IMR-90 (cell line): ENCODE measurements around the gene RPLP1. TPM values are rescaled to one million over a fixed set of nuclear protein-coding genes. Genes with fewer than 3 reads are reported as not detected.

ENCODE experiments used
- ATAC-seq: fragments of 200-7000 bp; cut with Tn5 transposase; 2 replicates; pipeline ENCODE4 v1.9.1; 2020; ENCODE audit warnings: low read depth, mild to moderate bottlenecking, moderate library complexity
- BruUV-seq: library from RNA; stranded (reverse); fragments of 400-500 nt; replicated peaks from 2 replicates; lab custom pipeline; 2021; lab: Mats Ljungman, UMichigan
- CTCF ChIA-PET: fragments of 300-600 bp; formaldehyde crosslinking; extraction: SDS; loops from one replicate; lab custom pipeline; 2021; ENCODE audit warnings: antibody characterized with exemption; lab: Yijun Ruan, JAX
- POLR2A ChIA-PET: fragments of 300-600 bp; sonication (Branson Sonifier 250); formaldehyde crosslinking; loops from one replicate; lab custom pipeline; 2022; ENCODE audit warnings: antibody characterized with exemption; ENCODE audit not compliant: unreplicated experiment; lab: Charles Lee
- DNase-seq: peaks from one replicate; pipeline ENCODE4 v3.0.0; 2013
- H2AFZ ChIP-seq: replicated peaks from 2 replicates; pipeline ENCODE3; 2013; ENCODE audit warnings: low read length, mild to moderate bottlenecking; ENCODE audit not compliant: poor library complexity
- H2AK5ac ChIP-seq: 2 replicates; pipeline ENCODE4 v1.6.1; 2013; ENCODE audit warnings: low read depth, low read length, inconsistent platforms
- H2AK9ac ChIP-seq: replicated peaks from 2 replicates; pipeline ENCODE3; 2013; ENCODE audit warnings: mild to moderate bottlenecking, low read depth, low read length, moderate library complexity; ENCODE audit not compliant: poor library complexity
- H2BK120ac ChIP-seq: 2 replicates; pipeline ENCODE4 v1.6.1; 2013; ENCODE audit warnings: low read depth, low read length, inconsistent platforms
- H2BK15ac ChIP-seq: 3 replicates; pipeline ENCODE4 v1.6.1; 2013; ENCODE audit warnings: low read depth, low read length, inconsistent platforms
- H2BK20ac ChIP-seq: 2 replicates; pipeline ENCODE4 v1.6.1; 2013; ENCODE audit warnings: low read depth, mild to moderate bottlenecking, inconsistent platforms, low read length, moderate library complexity
- H2BK5ac ChIP-seq: 2 replicates; pipeline ENCODE4 v1.6.1; 2013; ENCODE audit warnings: mild to moderate bottlenecking, low read depth, low read length, inconsistent platforms; ENCODE audit not compliant: poor library complexity, severe bottlenecking
- H3K14ac ChIP-seq: replicated peaks from 2 replicates; pipeline ENCODE4 v1.6.1; 2013; ENCODE audit warnings: low read depth, low read length, inconsistent platforms
- H3K18ac ChIP-seq: 2 replicates; pipeline ENCODE4 v1.6.1; 2013; ENCODE audit warnings: low read depth, low read length, control low read depth
- H3K23ac ChIP-seq: 2 replicates; pipeline ENCODE4 v1.6.1; 2013; ENCODE audit warnings: low read depth, low read length, inconsistent platforms
- H3K27ac ChIP-seq: 2 replicates; pipeline ENCODE4 v1.5.1; 2013; ENCODE audit warnings: mild to moderate bottlenecking, control low read depth, low read length; ENCODE audit not compliant: insufficient read depth
- H3K27me3 ChIP-seq: 2 replicates; pipeline ENCODE4 v1.6.1; 2013; ENCODE audit warnings: low read length; ENCODE audit not compliant: control insufficient read depth, insufficient read depth
- H3K36me3 ChIP-seq: 2 replicates; pipeline ENCODE4 v1.6.1; 2013; ENCODE audit warnings: low read length, mixed read lengths; ENCODE audit not compliant: control insufficient read depth, insufficient read depth
- H3K4ac ChIP-seq: 2 replicates; pipeline ENCODE4 v1.6.1; 2013; ENCODE audit warnings: low read depth, low read length, inconsistent platforms
- H3K4me1 ChIP-seq: 2 replicates; pipeline ENCODE4 v1.6.1; 2013; ENCODE audit warnings: low read length, mixed read lengths; ENCODE audit not compliant: control insufficient read depth, insufficient read depth
- H3K4me2 ChIP-seq: 2 replicates; pipeline ENCODE4 v1.6.1; 2013; ENCODE audit warnings: low read depth, mild to moderate bottlenecking, control low read depth, low read length, moderate library complexity
- H3K4me3 ChIP-seq: 2 replicates; pipeline ENCODE4 v1.5.1; 2013; ENCODE audit warnings: low read depth, mild to moderate bottlenecking, control low read depth, low read length, moderate library complexity; ENCODE audit not compliant: insufficient read depth
- H3K56ac ChIP-seq: 2 replicates; pipeline ENCODE4 v1.6.1; 2013; ENCODE audit warnings: low read length, inconsistent platforms; ENCODE audit not compliant: insufficient read depth; ENCODE audit errors: extremely low read depth
- H3K79me1 ChIP-seq, 2 experiments: 2 replicates each; pipeline ENCODE4 v1.6.1; 2013; ENCODE audit warnings: low read length in 2 of 2, inconsistent platforms in 1 of 2, low read depth in 1 of 2
- H3K9ac ChIP-seq: 2 replicates; pipeline ENCODE4 v1.6.1; 2013; ENCODE audit warnings: low read depth, low read length, control low read depth
- H3K9me1 ChIP-seq: 2 replicates; pipeline ENCODE4 v1.6.1; 2013; ENCODE audit warnings: low read length, inconsistent platforms; ENCODE audit not compliant: insufficient read depth
- H3K9me3 ChIP-seq: 2 replicates; pipeline ENCODE4 v1.6.1; 2013; ENCODE audit warnings: low read length; ENCODE audit not compliant: control insufficient read depth, insufficient read depth
- H4K20me1 ChIP-seq: 2 replicates; pipeline ENCODE4 v1.6.1; 2013; ENCODE audit warnings: low read length, inconsistent platforms; ENCODE audit not compliant: insufficient read depth
- H4K5ac ChIP-seq: 2 replicates; pipeline ENCODE4 v1.6.1; 2013; ENCODE audit warnings: mild to moderate bottlenecking, low read depth, low read length, control low read depth
- H4K8ac ChIP-seq, 2 experiments: 2 replicates each; pipeline ENCODE4 v1.6.1; 2013; ENCODE audit warnings: low read depth in 2 of 2, low read length in 2 of 2, control low read depth in 1 of 2, inconsistent platforms in 1 of 2
- H4K91ac ChIP-seq: 2 replicates; pipeline ENCODE4 v1.6.1; 2013; ENCODE audit warnings: low read depth, low read length, inconsistent platforms; ENCODE audit not compliant: insufficient read depth
- BHLHE40 ChIP-seq: fragments of 150-350 bp; IDR thresholded peaks from 2 replicates; pipeline ENCODE4 v1.6.1; 2016; ENCODE audit warnings: mild to moderate bottlenecking, low read depth, low read length
- CEBPB ChIP-seq: IDR thresholded peaks from 2 replicates; pipeline ENCODE4 v1.6.1; 2012; ENCODE audit warnings: low read depth, low read length, improper control_type of control experiment
- CHD1 ChIP-seq: IDR thresholded peaks from 2 replicates; pipeline ENCODE4 v1.6.1; 2012; ENCODE audit warnings: low read depth, low read length, improper control_type of control experiment
- ELK1 ChIP-seq: fragments of 150-350 bp; IDR thresholded peaks from 2 replicates; pipeline ENCODE4 v1.6.1; 2016; ENCODE audit warnings: low read depth, mild to moderate bottlenecking, low read length, moderate library complexity, borderline replicate concordance
- MAFK ChIP-seq: IDR thresholded peaks from 2 replicates; pipeline ENCODE4 v1.6.1; 2012; ENCODE audit warnings: low read depth, low read length, improper control_type of control experiment
- MAZ ChIP-seq: IDR thresholded peaks from 2 replicates; pipeline ENCODE4 v1.6.1; 2012; ENCODE audit warnings: low read depth, mild to moderate bottlenecking, low read length, improper control_type of control experiment, moderate library complexity, borderline replicate concordance
- MXI1 ChIP-seq: IDR thresholded peaks from 2 replicates; pipeline ENCODE4 v1.6.1; 2012; ENCODE audit warnings: low read depth, mild to moderate bottlenecking, low read length, moderate library complexity, borderline replicate concordance
- NFE2L2 ChIP-seq: fragments of 150-350 bp; IDR thresholded peaks from 2 replicates; pipeline ENCODE4 v1.6.1; 2016; ENCODE audit warnings: low read depth, mild to moderate bottlenecking, low read length
- POLR2A ChIP-seq: IDR thresholded peaks from 2 replicates; pipeline ENCODE4 v1.6.1; 2012; ENCODE audit warnings: mild to moderate bottlenecking, low read depth, low read length
- RAD21 ChIP-seq: IDR thresholded peaks from 2 replicates; pipeline ENCODE4 v1.6.1; 2012; ENCODE audit warnings: low read length, improper control_type of control experiment
- RCOR1 ChIP-seq: IDR thresholded peaks from 2 replicates; pipeline ENCODE4 v1.6.1; 2012; ENCODE audit warnings: mild to moderate bottlenecking, low read length, improper control_type of control experiment; ENCODE audit not compliant: insufficient replicate concordance
- RFX5 ChIP-seq: IDR thresholded peaks from 2 replicates; pipeline ENCODE4 v1.8.0; 2012; ENCODE audit warnings: low read depth, mild to moderate bottlenecking, low read length, moderate library complexity
- USF2 ChIP-seq: fragments of 150-350 bp; IDR thresholded peaks from 2 replicates; pipeline ENCODE4 v1.6.1; 2017; ENCODE audit warnings: mild to moderate bottlenecking, antibody characterized with exemption, low read length, low read depth
- WGBS, 2 experiments: methylation state at CpG; one replicate each; pipeline versions ENCODE4 v1.1.5 to v1.1.7; 2013; ENCODE audit warnings: missing lambda C conversion rate in 2 of 2; ENCODE audit not compliant: insufficient read length in 1 of 2; ENCODE audit errors: extremely low coverage in 2 of 2; 5-methylcytosine and 5-hydroxymethylcytosine counted together
- dilution Hi-C: fragments of 300-500 bp; cut with HindIII; formaldehyde crosslinking; loops from one replicate; pipeline ENCODE4 v1.14.3; 2018; ENCODE audit warnings: low sequenced_read_pairs; ENCODE audit not compliant: unreplicated experiment
- in situ Hi-C: fragments of 300-500 bp; cut with MboI; formaldehyde crosslinking; loops from 3 replicates; pipeline ENCODE4 v1.14.3; 2019; ENCODE audit warnings: low sequenced_read_pairs, inconsistent platforms, mixed read lengths
- intact Hi-C: fragments of 100-400 bp; cut with micrococcal nuclease; formaldehyde crosslinking; loops from 2 replicates; pipeline ENCODE4 v1.10.0; 2022
- polyA plus RNA-seq, 3 experiments: library from polyadenylated mRNA; depleted of rRNA; stranded (reverse); fragments of >200 nt; gene quantifications; 2 replicates each; pipeline ENCODE4 v1.2.3, GENCODE V29; 2012; ENCODE audit warnings: low replicate concordance in 1 of 3
- total RNA-seq: library from RNA; depleted of rRNA; stranded (reverse); fragments of >200 nt; gene quantifications from 2 replicates; pipeline ENCODE4 v1.2.3, GENCODE V29; 2012

The RPLP1 gene
- total and polyA plus RNA-seq, 2 of the 4 experiments (the other 2 are of a cell fraction) = 97.0 to 1,440 TPM

- no peak for TF ChIP-seq NFE2L2
- no peak for TF ChIP-seq MAFK
- TF ChIP-seq RCOR1 = no peak
Measured at GRCh38 chr15:69413822-69414700, 38.6 kb upstream of the RPLP1 start, which contains the start of gene KIF23 (continued).

DNA sequence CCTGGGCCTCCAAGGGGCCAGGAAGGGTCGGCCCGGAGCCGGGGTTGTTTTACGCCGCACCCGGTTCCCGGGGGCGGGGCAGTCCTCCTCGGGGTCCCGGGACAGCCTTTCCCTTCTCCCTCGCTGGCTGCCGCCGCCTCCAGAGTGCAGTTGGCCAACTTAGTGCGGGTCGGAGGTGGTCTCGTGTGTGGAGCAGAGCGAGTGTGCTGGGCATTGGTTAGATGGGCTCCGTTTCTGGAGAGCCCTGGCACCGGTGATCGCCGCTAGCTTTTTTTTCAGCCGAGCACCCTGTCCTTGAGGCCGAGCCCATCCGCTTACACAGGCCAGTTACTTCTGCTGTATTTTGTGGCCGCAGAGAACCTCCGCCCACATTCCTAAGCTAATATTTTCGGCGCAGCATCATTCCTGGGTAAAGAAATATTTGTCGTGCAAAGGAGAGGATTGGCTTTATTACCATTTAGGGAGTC, 37.9 kb upstream of the RPLP1 start:
- H3K27ac ChIP-seq = peak overlapping the region; percentile 100
- intact Hi-C loops = loop anchor here (2.0 kb wide), 1 partner anchor 38 kb away; the partner anchor contains the start of gene RPLP1
- peaks cover 32% of the 10 kb centered on the region for H4K20me1 ChIP-seq
- peak; percentile 89 for DNase-seq
- H3K27me3 ChIP-seq = no peaks in the 10 kb centered on the region
- H3K9me1 ChIP-seq = peaks cover 15% of the 10 kb centered on the region
- peak overlapping the region; percentile 94 for H2AFZ ChIP-seq
- H3K79me1 ChIP-seq = peaks cover 38 to 60% of the 10 kb centered on the region in 2 experiments
- BruUV-seq = no TSS peak
- peak overlapping the region; percentile 78 for H3K4me3 ChIP-seq
- peak overlapping the region; percentile 97 for H4K91ac ChIP-seq
- H4K8ac ChIP-seq = peak overlapping the region; percentile 88 to 94
- dilution Hi-C loops = no loop called here
- H2AK9ac ChIP-seq = peak overlapping the region; percentile 85
- ATAC-seq = peak; percentile 75
- peak overlapping the region; percentile 97 for H3K56ac ChIP-seq
- H3K23ac ChIP-seq = peak overlapping the region; percentile 99
- no peaks in the 10 kb centered on the region for H3K9me3 ChIP-seq
- H2BK120ac ChIP-seq = peak overlapping the region; percentile 94
- ChIA-PET CTCF (no interaction called here), POLR2A (interaction anchor here (0.6 to 1.4 kb wide), 4 partner anchors 38 to 253 kb away, joined by 3 to 5 read pairs (median 4); partner anchors contain the start of gene RPLP1)
- peak overlapping the region; percentile 84 for H3K4me2 ChIP-seq
- peak overlapping the region; percentile 86 for H4K5ac ChIP-seq
- H2AK5ac ChIP-seq = peak overlapping the region; percentile 93
- no peaks in the 10 kb centered on the region for H3K36me3 ChIP-seq
- peak overlapping the region; percentile 99 for H3K14ac ChIP-seq
- H2BK5ac ChIP-seq = peak overlapping the region; percentile 98
- H3K9ac ChIP-seq = peak overlapping the region; percentile 99
- in situ Hi-C loops = no loop called here
- peak overlapping the region; percentile 66; the same call in 1 of the 2 replicates for H2BK20ac ChIP-seq
- peak overlapping the region; percentile 94 for H3K18ac ChIP-seq
- peak overlapping the region; percentile 99 for H3K4ac ChIP-seq
- H2BK15ac ChIP-seq = peak overlapping the region; percentile 92; the same call in 1 of the 3 replicates
- peaks cover 20% of the 10 kb centered on the region for H3K4me1 ChIP-seq
- no CpG with 5 or more reads among the region's 29 CpGs for WGBS, 2 experiments
- TF ChIP-seq MAZ = no peak
- TF ChIP-seq CEBPB = no peak
- peak; percentile 17; the same call in 1 of the 2 replicates for TF ChIP-seq RAD21
- TF ChIP-seq POLR2A = peak; percentile 58; the same call in 1 of the 2 replicates
- no peak for TF ChIP-seq RFX5
- TF ChIP-seq ELK1 = no peak
- no peak; the same call in 1 of the 2 replicates for TF ChIP-seq MXI1
- TF ChIP-seq USF2 = no peak
- no peak for TF ChIP-seq MAFK
- no peak for TF ChIP-seq RCOR1
- TF ChIP-seq BHLHE40 = no peak
- TF ChIP-seq CHD1 = no peak
